ENCODE measurements around the gene DGKH. TPM values are rescaled to one million over a fixed set of nuclear protein-coding genes. Genes with fewer than 3 reads are reported as not detected.

DGKH gene
- total and polyA plus RNA-seq, 9 of the 15 experiments (the other 6 are each of a cell fraction or from before 2014, with no cell fraction given) = 0.38 to 4.4 (median 3.1) TPM

GRCh38 chr13:42039946-42040729 lies 8.3 kb upstream of the DGKH start (continued):
- TF ChIP-seq THAP12 (CRISPR knock-in tag; IDR thresholded peaks at IDR 0.05) = 0 out of 2 replicates have a peak, but pooled peaks have one; percentile 49
- no peak for TF ChIP-seq KLF13 (tag; IDR thresholded peaks at IDR 0.05; ENCODE audit: borderline replicate concordance, low read depth)
- no peak for TF ChIP-seq CREB1 (IDR thresholded peaks at IDR 0.05)
- TF ChIP-seq CREB1 (CRISPR knock-in tag; IDR thresholded peaks at IDR 0.05) = no peak
- no peak for TF ChIP-seq ETV5 (CRISPR knock-in tag; IDR thresholded peaks at IDR 0.05; ENCODE audit: low read depth)
- TF ChIP-seq ZNF224 (CRISPR knock-in tag; IDR thresholded peaks at IDR 0.05) = no peak
- no peak for TF ChIP-seq ATF6 (CRISPR knock-in tag; IDR thresholded peaks at IDR 0.05)
- TF ChIP-seq POLR3G (IDR thresholded peaks at IDR 0.05; ENCODE audit: extremely low read depth, insufficient read length, insufficient replicate concordance) = no peak
- no peak for TF ChIP-seq ZBTB5 (IDR thresholded peaks at IDR 0.05)
- no peak for TF ChIP-seq JUNB (CRISPR knock-in tag; conservative IDR thresholded peaks at IDR 0.05)
- TF ChIP-seq ZBTB8A (IDR thresholded peaks at IDR 0.05; ENCODE audit: partially characterized antibody) = no peak
- TF ChIP-seq EWSR1 (IDR thresholded peaks at IDR 0.05; ENCODE audit: borderline replicate concordance, low read depth, partially characterized antibody) = no peak
- TF ChIP-seq ZNF707 (CRISPR knock-in tag; conservative IDR thresholded peaks at IDR 0.05) = no peak
- TF ChIP-seq RBM15 (IDR thresholded peaks at IDR 0.05; ENCODE audit: insufficient read depth, low read length) = no peak
- no peak for TF ChIP-seq SNAPC5 (CRISPR knock-in tag; IDR thresholded peaks at IDR 0.05)
- 0 out of 2 replicates have a peak, but pooled peaks have one; percentile 37 for TF ChIP-seq AFF4 (CRISPR knock-in tag; IDR thresholded peaks at IDR 0.05)
- no peak for TF ChIP-seq NUFIP1 (IDR thresholded peaks at IDR 0.05; ENCODE audit: partially characterized antibody)

Data from K562 (cell line).